Vagina (tissue), 2 donors: ENCODE data around the gene UBE2L3.

Experiments used
- CTCF ChIP-seq, 3 experiments: fragments of 450-650 bp in 2 of 3; fragments of 200-600 bp in 1 of 3; sonication (generic) in 1 of 3; IDR thresholded peaks; one replicate each; pipeline ENCODE4 v1.5.1; 2017 to 2019; ENCODE audit warnings: antibody characterized with exemption in 3 of 3, mild to moderate bottlenecking in 2 of 3, moderate library complexity in 2 of 3
- POLR2A ChIP-seq, 2 donors: fragments of 450-650 bp; IDR thresholded peaks; one replicate each; pipeline ENCODE4 v1.6.1; 2017; ENCODE audit warnings: antibody characterized with exemption in 2 of 2, mild to moderate bottlenecking in 2 of 2, moderate library complexity in 2 of 2
- POLR2AphosphoS5 ChIP-seq, 2 donors: sonication (generic); formaldehyde crosslinking; IDR thresholded peaks; one replicate each; pipeline ENCODE4 v1.9.0; 2017; ENCODE audit warnings: antibody characterized with exemption in 2 of 2, mild to moderate bottlenecking in 2 of 2, low read depth in 1 of 2; ENCODE audit not compliant: insufficient read depth in 1 of 2

GRCh38 chr22:21650823-21651520, 83.5 kb downstream of the UBE2L3 start:
- TF ChIP-seq CTCF (IDR thresholded peaks at IDR 0.05), result no peak
- no peak for TF ChIP-seq POLR2AphosphoS5 (IDR thresholded peaks at IDR 0.05; ENCODE audit: insufficient read depth in 1 of 2, low read depth in 1 of 2)
- TF ChIP-seq POLR2A (IDR thresholded peaks at IDR 0.05), result no peak
